Right kidney (tissue), 1 donor: ENCODE measurements around the gene NID1.
"Not testable (repeated sequence)": the region's sequence is repeated elsewhere in the genome, so short reads cannot be mapped to it uniquely, and the experiment has no call there.

Source experiments
- DNase-seq: peaks from one replicate; pipeline ENCODE4 v3.0.0-alpha.2; 2016

Gene NID1

GRCh38 chr1:235968831-235969230, 96.1 kb downstream of the NID1 start:
- no peak for DNase-seq

DNA sequence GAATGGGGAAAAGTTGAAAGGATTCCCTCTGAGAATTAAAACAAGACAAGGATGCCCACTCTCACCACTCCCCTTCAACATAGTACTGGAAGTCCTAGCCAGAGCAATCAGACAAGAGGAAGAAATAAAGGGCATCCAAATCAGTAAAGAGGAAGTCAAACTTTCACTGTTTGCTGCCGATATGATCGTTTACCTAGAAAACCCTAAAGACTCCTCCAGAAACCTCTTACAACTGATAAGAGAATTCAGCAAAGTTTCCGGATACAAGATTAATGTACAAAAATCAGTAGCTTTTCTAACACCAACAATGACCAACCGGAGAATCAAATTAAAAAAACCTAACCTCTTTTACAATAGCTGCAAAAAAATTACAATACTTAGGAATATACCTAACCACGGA, 98.8 kb downstream of the NID1 start:
- DNase-seq = not testable (repeated sequence)

- no peak for DNase-seq
Measured at GRCh38 chr1:235960809-235961208, 104.1 kb downstream of the NID1 start.

GRCh38 chr1:235958021-235958420, 106.9 kb downstream of the NID1 start:
- no peak for DNase-seq

DNA sequence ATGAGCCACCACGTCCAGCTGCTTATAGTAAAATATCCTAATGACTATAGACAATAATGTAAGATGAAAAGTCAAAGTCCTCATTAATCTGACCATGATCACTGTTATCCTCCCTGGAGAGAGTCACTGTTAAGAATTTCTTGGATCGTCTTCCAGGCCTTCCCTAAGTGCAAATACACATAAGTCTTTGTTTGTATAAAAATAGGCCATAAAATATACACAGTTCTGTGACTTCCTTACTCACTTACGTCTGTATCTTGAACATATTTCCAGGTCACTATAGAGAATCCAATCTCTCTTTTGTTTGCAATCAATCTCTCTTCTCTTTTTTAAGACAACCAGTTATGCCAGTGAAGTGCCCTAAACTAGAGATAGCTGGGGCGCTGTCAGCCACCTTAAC, 109.1 kb downstream of the NID1 start:
- DNase-seq = no peak

DNA sequence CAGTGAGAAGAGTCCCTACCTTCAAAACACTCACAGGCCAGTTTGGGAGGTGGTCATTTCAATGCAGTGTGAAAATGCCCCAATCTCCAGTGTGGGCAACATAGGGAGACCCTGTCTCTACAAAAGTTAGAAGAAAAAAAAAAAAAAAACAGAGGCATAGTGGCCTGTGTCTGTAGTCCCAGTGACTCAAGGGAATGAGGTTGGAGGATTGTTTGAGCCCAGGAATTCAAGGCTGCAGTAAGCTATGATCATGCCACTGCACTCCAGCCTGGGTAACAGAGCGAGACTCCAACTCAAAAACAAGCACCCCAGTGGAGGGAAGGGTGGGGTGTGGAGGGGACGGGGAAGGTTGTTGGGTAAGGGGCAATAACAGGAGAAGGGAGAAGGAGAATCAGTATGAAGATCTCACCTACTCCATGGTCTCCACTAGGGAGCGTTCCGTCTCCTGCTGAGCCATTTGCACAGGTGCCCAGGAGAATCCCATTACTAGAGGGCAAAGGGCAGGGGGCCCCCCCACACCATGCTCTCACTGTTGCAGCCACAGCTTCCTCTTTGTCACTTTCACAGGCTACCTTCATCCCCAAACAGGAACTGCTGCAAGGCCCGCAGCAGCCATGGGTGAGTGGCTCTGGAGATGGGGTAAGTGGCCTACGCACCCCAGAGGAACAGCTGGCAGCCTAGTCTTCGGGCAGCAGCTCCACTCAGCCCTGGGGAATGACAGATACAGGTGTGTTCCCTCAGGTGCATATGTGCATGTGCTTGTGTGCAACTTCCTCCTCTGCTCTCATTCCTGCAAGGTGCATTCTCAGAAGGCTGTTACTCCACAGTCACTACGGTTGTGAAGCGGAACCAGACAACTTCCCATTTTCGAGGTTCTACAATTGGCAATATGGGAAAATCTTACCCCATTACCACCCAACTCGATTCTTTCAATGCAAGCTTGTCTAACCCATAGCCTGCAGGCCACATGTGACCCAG, 110.3 kb downstream of the NID1 start:
- no peak for DNase-seq

DNA sequence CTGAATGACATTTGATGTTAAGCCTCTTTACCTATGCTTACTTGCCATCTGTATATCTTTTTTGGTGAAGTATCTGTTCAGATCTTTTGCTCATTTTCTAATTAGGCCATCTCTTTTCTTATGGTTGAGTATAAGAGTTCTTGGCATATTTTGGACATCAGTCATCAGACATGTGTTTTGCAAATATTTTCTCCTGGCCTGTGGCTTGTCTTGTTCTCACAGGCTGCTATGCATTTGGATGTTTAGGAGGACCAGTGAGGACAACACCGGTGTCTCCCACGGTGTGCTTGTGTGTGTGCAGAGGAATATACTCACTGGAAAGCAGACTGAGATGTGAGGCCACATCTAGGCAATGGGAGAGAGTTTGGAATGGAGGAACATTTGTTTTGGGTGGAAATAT, 111.1 kb downstream of the NID1 start:
- no peak for DNase-seq

GRCh38 chr1:235952950-235953615, 111.8 kb downstream of the NID1 start:
- no peak for DNase-seq

- no peak for DNase-seq
Measured at GRCh38 chr1:235951661-235952060, 113.2 kb downstream of the NID1 start.

DNA sequence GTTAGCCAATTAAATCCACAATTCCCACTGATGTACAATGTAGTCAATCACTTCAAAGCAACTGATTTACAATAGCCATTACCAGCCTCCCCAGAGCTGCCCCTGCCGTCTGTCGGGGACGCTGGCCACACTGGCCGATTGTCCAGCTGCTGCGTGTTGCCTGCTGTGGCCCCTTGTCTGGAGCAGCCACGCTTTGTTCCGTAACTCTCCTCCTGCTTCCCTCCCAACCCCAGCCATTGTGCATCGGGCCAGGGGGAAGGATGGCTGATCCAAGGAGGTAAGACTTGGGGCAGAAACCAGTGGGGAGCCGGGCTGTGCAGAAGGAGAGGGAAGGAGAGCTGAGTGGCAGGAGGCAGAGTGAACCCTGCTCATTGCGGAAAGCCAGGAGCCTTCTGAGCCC, 114.6 kb downstream of the NID1 start:
- no peak for DNase-seq

GRCh38 chr1:235948774-235949427, 116.0 kb downstream of the NID1 start:
- DNase-seq = no peak

DNA sequence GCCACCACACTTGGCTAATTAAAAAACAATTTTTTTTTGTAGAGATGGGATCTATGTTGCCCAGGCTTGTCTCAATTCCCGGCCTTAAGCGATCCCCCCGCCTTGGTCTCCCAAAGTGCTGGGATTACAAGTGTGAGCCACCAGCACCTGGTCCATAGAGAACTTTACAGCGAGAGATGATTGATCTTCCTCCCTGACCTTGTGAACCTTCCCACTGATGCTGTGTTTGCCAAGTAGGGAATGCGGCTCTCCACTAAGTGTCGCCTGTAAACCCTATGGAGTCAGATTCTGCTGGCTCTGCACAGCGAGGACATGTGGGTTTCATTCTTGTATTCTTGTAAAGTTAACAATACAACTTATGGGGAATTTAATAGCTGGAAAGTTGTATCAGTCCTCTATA, 116.9 kb downstream of the NID1 start:
- DNase-seq = no peak

- no peak for DNase-seq
Measured at GRCh38 chr1:235946571-235946981, 118.3 kb downstream of the NID1 start.

DNA sequence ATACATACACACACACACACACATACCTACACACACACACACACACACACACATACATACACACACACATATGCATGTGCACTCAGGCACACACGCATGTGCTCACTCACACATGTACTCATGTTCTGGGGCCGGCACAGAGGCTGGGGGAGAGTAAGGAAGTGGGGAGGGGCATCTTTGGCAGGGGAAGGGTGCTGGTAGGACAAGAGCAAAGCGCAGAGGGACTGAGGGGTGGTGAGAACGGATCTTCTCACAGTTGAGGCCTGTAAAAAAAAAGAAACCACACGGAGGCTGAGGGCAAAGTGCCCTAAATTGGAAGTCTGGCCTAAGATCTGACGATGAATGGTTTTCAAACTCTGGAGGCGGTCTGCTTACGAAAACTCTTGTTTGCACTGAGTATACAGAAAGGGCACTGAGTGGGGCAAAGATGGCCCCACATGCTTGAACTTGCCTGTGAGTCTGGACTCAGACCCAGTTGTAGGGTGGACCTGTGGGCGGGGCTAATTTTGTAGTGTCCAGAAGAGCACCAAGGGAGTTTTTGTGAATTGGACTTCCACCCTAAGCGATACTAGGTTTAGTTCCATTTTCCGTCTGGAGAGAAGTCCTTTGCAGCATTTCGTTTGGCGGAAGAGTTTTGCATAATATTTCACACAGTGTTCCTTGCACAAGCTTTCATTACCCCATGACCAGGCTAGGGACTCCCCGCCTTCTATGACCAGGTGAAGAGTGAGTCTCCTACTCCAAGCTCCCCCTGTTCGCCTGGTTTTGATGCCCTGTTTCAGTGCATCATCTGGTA, 118.9 kb downstream of the NID1 start:
- no peak for DNase-seq

DNA sequence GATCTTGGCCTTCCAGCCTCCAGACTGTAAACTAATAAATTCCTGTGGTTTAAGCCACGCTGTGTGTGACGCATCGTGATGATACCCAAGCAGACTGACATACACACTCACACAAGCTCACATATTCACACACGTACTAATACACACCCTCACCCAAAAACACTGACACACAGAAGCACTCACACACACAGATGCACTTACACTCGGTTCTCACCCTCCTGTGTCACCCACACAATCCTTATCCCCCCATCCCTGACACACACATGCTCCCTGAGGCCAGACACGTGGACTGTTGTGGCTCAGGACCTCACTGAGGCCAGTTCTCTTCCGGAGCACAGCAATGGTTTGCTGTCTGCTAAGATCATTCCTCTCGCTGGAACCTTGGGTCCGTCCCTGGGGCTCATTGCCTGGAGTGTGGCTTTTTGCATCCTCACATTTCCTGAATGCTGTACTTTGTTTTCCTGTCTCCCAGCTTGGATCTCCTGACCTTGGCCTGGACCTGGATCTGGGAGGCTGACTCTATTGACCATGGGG, 121.2 kb downstream of the NID1 start:
- no peak for DNase-seq

- DNase-seq = no peak
Measured at GRCh38 chr1:235942979-235943575, 121.8 kb downstream of the NID1 start.

DNA sequence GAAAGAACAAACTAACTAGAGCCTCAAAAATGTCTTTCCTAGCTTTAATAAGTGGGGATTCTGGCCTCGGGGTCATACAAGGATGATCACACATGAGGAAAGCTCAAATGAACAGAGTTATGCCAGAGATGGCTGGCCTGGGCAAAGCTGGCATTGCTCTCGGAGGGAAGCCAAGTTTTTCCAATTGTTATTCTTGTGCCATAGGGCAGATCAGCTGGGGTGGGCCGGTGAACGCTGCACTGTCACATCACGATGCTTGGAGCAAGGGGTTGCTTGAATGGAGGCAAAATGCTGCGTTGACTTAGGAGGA, 122.3 kb downstream of the NID1 start:
- no peak for DNase-seq

GRCh38 chr1:235941876-235942624, 122.8 kb downstream of the NID1 start:
- DNase-seq = no peak

DNA sequence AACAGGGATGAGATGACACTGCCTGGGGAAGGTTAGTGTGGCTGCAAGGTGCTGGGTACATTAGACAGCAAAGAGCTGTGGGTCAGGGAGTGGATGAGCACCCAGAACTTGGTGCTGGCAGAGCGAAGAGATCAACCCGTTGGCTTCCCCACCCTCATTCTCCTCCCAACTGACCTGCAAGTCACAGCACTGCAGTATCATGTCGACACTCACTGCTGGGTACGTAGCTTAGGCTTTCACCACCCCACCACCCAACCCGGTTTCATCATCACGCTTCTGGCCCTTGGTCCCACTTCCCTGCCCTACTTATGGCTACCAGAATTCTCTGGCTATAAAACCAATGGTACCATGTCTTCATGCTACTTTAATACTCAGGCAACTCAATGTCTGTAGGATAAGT, 124.6 kb downstream of the NID1 start:
- DNase-seq = no peak

GRCh38 chr1:235939480-235939775, 125.5 kb downstream of the NID1 start:
- no peak for DNase-seq
